Rectal smooth muscle tissue (tissue), 1 donor: ENCODE results near the gene LIFR.
"Not testable (repeated sequence)": the region's sequence is repeated elsewhere in the genome, so short reads cannot be mapped to it uniquely, and the experiment has no call there.

ENCODE experiments used
- H3K27ac ChIP-seq: one replicate; pipeline ENCODE4 v1.7.0; 2013; ENCODE audit warnings: low read depth, low read length, inconsistent platforms
- H3K27me3 ChIP-seq: one replicate; pipeline ENCODE4 v1.7.0; 2013; ENCODE audit warnings: low read length; ENCODE audit not compliant: control insufficient read depth, insufficient read depth
- H3K36me3 ChIP-seq: one replicate; pipeline ENCODE4 v1.7.0; 2013; ENCODE audit warnings: low read length; ENCODE audit not compliant: control insufficient read depth, insufficient read depth
- H3K4me1 ChIP-seq: one replicate; pipeline ENCODE4 v1.7.0; 2013; ENCODE audit warnings: low read length; ENCODE audit not compliant: control insufficient read depth, insufficient read depth
- H3K4me3 ChIP-seq: one replicate; pipeline ENCODE4 v1.7.0; 2013; ENCODE audit warnings: low read length
- H3K9ac ChIP-seq: one replicate; pipeline ENCODE4 v1.7.0; 2013; ENCODE audit warnings: low read length

LIFR gene

DNA sequence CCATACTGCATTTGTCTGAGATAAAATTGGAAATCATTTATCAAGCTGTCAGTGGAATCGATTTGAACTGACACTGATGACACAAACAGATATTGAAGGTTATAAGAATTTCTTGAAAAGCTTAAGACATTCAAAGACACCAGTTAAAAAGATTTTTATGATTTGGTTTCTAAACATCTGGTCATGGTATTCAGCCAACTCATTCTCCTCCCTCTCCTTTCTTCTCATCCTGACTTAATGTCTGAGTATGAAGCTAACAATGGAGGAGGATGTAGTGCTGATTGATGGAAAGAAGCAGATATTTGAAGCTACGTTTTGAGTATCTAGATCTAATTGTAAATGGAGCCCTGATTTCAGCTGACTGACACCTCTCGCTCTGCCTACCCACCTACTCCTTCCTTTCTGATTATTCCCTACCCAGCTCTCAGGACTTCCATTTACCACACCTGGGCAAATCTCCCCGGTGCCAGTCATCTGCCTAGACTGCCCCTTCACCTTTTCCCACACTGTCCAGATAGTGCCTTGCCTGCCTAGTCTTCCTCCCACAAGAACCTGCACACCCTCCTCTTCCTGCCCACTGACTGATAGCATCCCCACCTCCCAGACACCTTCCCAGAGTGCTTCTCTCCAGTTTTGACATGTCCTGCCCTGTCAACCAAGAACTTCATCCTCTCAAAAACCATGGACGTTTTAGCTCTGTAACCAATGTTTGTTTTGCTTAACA lies 20.7 kb upstream of the LIFR start:
- no peak overlapping the region for H3K4me3 ChIP-seq
- H3K27ac ChIP-seq: no peak overlapping the region
- H3K27me3 ChIP-seq: no peaks in the 10 kb centered on the region
- no peaks in the 10 kb centered on the region for H3K36me3 ChIP-seq
- H3K9ac ChIP-seq: no peak overlapping the region
- no peaks in the 10 kb centered on the region for H3K4me1 ChIP-seq

DNA sequence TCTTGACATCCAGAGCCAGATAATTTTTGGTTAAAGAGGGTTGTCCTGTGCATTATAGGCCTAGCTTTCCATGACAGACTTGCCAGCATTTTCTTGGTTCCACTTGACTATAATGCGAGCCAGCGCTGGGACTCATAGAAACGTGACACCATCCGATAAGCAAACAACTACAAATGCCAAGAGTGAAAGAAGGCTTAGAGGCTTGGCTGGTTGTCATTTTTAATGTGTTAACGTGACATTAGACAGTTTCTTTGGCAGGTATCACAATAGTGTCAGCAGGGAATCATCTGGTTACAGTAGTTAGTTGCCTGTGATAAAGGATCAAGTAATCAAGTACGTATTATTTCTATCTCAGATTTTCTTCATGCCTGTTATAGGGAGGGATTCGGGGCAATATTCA lies 20.0 kb upstream of the LIFR start:
- Histone ChIP-seq H3K27ac (no peak overlapping the region), H3K36me3 (no peaks in the 10 kb centered on the region), H3K4me1 (no peaks in the 10 kb centered on the region), H3K9ac (no peak overlapping the region), H3K4me3 (no peak overlapping the region), H3K27me3 (no peaks in the 10 kb centered on the region)

DNA sequence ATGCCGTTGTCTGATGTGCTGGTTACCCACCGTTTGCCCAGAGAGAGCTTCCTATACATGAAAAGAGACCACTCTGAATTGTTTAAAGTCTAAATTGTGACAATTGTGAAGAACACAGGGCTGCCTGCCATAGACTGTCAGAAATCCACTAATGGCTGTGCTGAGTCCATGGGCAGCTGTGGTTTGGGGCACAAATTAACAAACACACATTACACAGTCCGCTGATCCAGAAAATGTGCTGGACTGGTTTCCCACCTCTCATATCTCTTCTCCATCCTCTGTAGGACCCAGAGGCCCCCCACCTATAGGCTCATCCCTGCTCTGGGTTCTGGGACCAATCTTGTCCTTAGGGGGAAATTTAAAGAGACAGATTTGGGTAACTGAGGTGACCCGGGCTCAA lies 19.0 kb upstream of the LIFR start:
- no peak overlapping the region for H3K4me3 ChIP-seq
- no peak overlapping the region for H3K27ac ChIP-seq
- H3K9ac ChIP-seq: no peak overlapping the region
- no peaks in the 10 kb centered on the region for H3K4me1 ChIP-seq
- H3K27me3 ChIP-seq: no peaks in the 10 kb centered on the region
- no peaks in the 10 kb centered on the region for H3K36me3 ChIP-seq

DNA sequence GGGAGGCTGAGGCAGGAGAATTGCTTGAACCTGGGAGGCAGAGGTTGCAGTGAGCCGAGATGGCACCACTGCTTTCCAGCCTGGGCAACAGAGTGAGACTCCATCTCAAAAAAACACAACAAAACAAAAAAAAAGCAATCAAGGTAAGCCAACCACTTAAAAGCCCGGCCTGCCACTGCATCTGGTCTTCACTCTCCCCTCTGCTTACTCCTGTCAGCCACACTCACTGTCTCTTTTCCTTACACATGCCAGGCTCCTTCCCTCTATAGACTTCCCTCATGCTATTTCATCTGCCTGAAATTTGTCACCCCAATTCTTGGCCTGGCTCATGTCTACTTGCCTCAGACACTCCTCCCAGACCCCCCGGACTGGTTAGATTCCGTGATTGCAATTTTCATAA lies 17.6 kb upstream of the LIFR start:
- no peak overlapping the region for H3K27ac ChIP-seq
- no peak overlapping the region for H3K4me3 ChIP-seq
- no peaks in the 10 kb centered on the region for H3K27me3 ChIP-seq
- H3K9ac ChIP-seq: no peak overlapping the region
- no peaks in the 10 kb centered on the region for H3K4me1 ChIP-seq
- H3K36me3 ChIP-seq: no peaks in the 10 kb centered on the region

GRCh38 chr5:38573521-38573920 lies 17.1 kb upstream of the LIFR start:
- Histone ChIP-seq H3K27me3 (no peaks in the 10 kb centered on the region), H3K4me1 (no peaks in the 10 kb centered on the region), H3K27ac (no peak overlapping the region)

DNA sequence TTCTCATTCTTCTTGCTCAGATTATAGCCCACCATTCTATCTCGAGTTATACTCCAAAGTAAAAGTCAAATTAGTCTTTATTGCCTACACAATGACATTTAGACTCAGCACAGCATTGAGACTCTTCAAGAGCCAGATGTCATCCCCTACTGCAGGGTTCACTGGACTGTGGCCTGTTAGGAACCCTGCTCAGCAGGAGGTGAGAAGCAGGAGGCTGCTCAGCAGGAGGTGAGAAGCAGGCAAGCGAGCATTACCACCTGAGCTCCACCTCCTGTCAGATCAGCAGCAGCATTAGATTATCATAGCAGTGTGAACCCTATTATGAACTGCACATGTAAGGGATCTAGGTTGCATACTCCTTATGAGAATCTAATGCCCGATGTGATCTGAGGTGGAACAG lies 12.7 kb upstream of the LIFR start:
- no peak overlapping the region for H3K27ac ChIP-seq
- H3K27me3 ChIP-seq: no peaks in the 10 kb centered on the region
- H3K4me1 ChIP-seq: no peaks in the 10 kb centered on the region
- no peaks in the 10 kb centered on the region for H3K36me3 ChIP-seq
- H3K9ac ChIP-seq: no peak overlapping the region
- H3K4me3 ChIP-seq: no peak overlapping the region

More at GRCh38 chr5:38573521-38573920, 17.1 kb upstream of the LIFR start:
- no peak overlapping the region for H3K4me3 ChIP-seq
- H3K9ac ChIP-seq: no peak overlapping the region
- H3K36me3 ChIP-seq: no peaks in the 10 kb centered on the region

DNA sequence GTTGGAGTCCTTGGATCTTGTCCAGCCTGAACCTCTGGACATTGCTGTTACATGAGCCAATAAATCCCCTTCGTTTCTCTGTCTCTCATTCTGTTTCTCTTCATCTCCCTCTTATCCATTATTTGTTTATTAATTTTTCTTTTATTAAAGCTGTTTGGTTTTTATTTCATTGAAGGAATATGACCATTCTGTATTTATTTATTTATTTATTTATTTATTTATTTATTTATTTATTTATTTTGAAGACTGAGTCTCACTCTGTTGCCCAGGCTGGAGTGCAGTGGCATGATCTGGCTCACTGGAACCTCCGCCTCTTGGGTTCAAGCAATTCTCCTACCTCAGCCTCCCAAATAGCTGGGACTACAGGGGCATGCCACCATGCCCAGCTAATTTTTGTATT lies 10.9 kb upstream of the LIFR start:
- not testable (repeated sequence) for H3K4me1 ChIP-seq, H3K36me3 ChIP-seq, H3K4me3 ChIP-seq, H3K9ac ChIP-seq, H3K27me3 ChIP-seq, H3K27ac ChIP-seq

- Histone ChIP-seq H3K36me3 (no peaks in the 10 kb centered on the region), H3K9ac (no peak overlapping the region), H3K27me3 (no peaks in the 10 kb centered on the region), H3K27ac (no peak overlapping the region), H3K4me3 (no peak overlapping the region), H3K4me1 (no peaks in the 10 kb centered on the region)
Observed at GRCh38 chr5:38563624-38564023, 7.2 kb upstream of the LIFR start.

GRCh38 chr5:38562444-38563210 lies 6.2 kb upstream of the LIFR start:
- H3K27me3 ChIP-seq: no peaks in the 10 kb centered on the region
- no peaks in the 10 kb centered on the region for H3K36me3 ChIP-seq
- H3K9ac ChIP-seq: no peak overlapping the region
- H3K4me3 ChIP-seq: no peak overlapping the region
- no peaks in the 10 kb centered on the region for H3K4me1 ChIP-seq
- no peak overlapping the region for H3K27ac ChIP-seq

GRCh38 chr5:38559428-38559827 lies 3.0 kb upstream of the LIFR start:
- Histone ChIP-seq H3K36me3 (no peaks in the 10 kb centered on the region), H3K9ac (no peak overlapping the region), H3K4me1 (no peaks in the 10 kb centered on the region), H3K27ac (no peak overlapping the region), H3K4me3 (no peak overlapping the region), H3K27me3 (no peaks in the 10 kb centered on the region)

DNA sequence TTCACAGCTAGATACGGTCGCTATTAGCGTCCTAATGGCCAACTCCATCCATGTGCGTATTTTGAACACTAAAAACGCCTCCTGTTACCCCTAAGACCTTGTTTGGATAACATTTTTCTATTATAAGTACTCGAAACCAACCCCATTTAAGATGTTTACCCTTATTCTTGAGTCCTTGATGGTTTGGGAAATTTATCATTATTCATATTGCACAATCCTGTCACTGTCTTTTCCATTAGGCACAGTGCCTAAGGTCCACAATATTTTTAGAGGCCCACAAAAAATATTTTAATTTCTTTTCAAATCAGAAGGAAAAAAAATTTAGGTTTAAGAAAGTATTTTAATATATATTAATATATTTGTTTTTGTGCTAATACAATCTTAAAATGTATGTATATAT lies 1.3 kb upstream of the LIFR start:
- no peaks in the 10 kb centered on the region for H3K27me3 ChIP-seq

GRCh38 chr5:38557308-38557710 lies 863 bp upstream of the LIFR start:
- H3K36me3 ChIP-seq: no peaks in the 10 kb centered on the region
- peak overlapping the region; percentile 65 for H3K4me3 ChIP-seq
- peak overlapping the region; percentile 70 for H3K9ac ChIP-seq
- H3K27me3 ChIP-seq: no peaks in the 10 kb centered on the region
- H3K27ac ChIP-seq: peak overlapping the region; percentile 98
- H3K4me1 ChIP-seq: no peaks in the 10 kb centered on the region

More for the DNA sequence above, 1.3 kb upstream of the LIFR start:
- H3K27ac ChIP-seq: peak overlapping the region; percentile 98
- no peak overlapping the region for H3K9ac ChIP-seq
- peak overlapping the region; percentile 65 for H3K4me3 ChIP-seq
- H3K36me3 ChIP-seq: no peaks in the 10 kb centered on the region
- no peaks in the 10 kb centered on the region for H3K4me1 ChIP-seq
